HFFc6 (cell line): ENCODE results near the gene SLC52A3. TPM values are rescaled to one million over a fixed set of nuclear protein-coding genes. Genes with fewer than 3 reads are reported as not detected.

Source experiments
- DNase-seq: peaks from one replicate; pipeline ENCODE4 v3.0.0-alpha.2; 2018
- H3K27ac Mint-ChIP-seq: 2 replicates; pipeline ENCODE4 v1.8.0; 2020; ENCODE audit warnings: mild to moderate bottlenecking, mixed read lengths
- H3K27me3 Mint-ChIP-seq: 2 replicates; pipeline ENCODE4 v1.8.0; 2021; ENCODE audit warnings: mild to moderate bottlenecking, moderate library complexity, mixed read lengths; ENCODE audit not compliant: insufficient read depth
- H3K36me3 Mint-ChIP-seq: 2 replicates; pipeline ENCODE4 v1.8.0; 2021; ENCODE audit warnings: low read depth, mixed read lengths
- H3K4me1 Mint-ChIP-seq: 2 replicates; pipeline ENCODE4 v1.8.0; 2020; ENCODE audit warnings: low read depth, mixed read lengths
- H3K4me3 Mint-ChIP-seq: 2 replicates; pipeline ENCODE4 v1.8.0; 2020; ENCODE audit warnings: mild to moderate bottlenecking, moderate library complexity, mixed read lengths
- H3K9me3 Mint-ChIP-seq: 2 replicates; pipeline ENCODE4 v1.8.0; 2020; ENCODE audit warnings: mild to moderate bottlenecking, mixed read lengths
- CTCF ChIP-seq: fragments of 200-600 bp; sonication (generic); IDR thresholded peaks from 2 replicates; pipeline ENCODE4 v1.5.0; 2021; ENCODE audit warnings: antibody characterized with exemption, mild to moderate bottlenecking
- total RNA-seq, 6 experiments: library from RNA; stranded (reverse); fragmentation: NEBNext Ultra II Directional; extraction: Animal tissue kit (Norgen Biotek cat#: 25700); gene quantifications; 2 replicates in 1 of 6; 3 replicates in 5 of 6; pipeline ENCODE4 v1.2.3, GENCODE V29; 2021

SLC52A3 gene
- total RNA-seq, 6 experiments from 2014 or later, result 0.05 to 0.07 TPM; not detected in 4

- no peaks in the 10 kb centered on the region for H3K36me3 Mint-ChIP-seq
- no peak for TF ChIP-seq CTCF
- H3K4me3 Mint-ChIP-seq, result no peak overlapping the region
- no peaks in the 10 kb centered on the region for H3K9me3 Mint-ChIP-seq
- peaks cover 65% of the 10 kb centered on the region for H3K27me3 Mint-ChIP-seq
- H3K4me1 Mint-ChIP-seq, result no peaks in the 10 kb centered on the region
- H3K27ac Mint-ChIP-seq, result no peak overlapping the region
- DNase-seq, result no peak
Measured at GRCh38 chr20:754904-755303, 13.4 kb downstream of the SLC52A3 start.

- Mint-ChIP-seq H3K27ac (no peak overlapping the region), H3K4me1 (no peaks in the 10 kb centered on the region), H3K9me3 (no peaks in the 10 kb centered on the region), H3K27me3 (peaks cover 65% of the 10 kb centered on the region), H3K36me3 (no peaks in the 10 kb centered on the region), H3K4me3 (no peak overlapping the region)
- TF ChIP-seq CTCF, result no peak
- no peak for DNase-seq
Measured at GRCh38 chr20:753897-754635, 14.2 kb downstream of the SLC52A3 start.

- H3K9me3 Mint-ChIP-seq, result no peaks in the 10 kb centered on the region
- no peak overlapping the region for H3K27ac Mint-ChIP-seq
- no peaks in the 10 kb centered on the region for H3K4me1 Mint-ChIP-seq
- no peak overlapping the region for H3K4me3 Mint-ChIP-seq
- no peak for DNase-seq
- H3K27me3 Mint-ChIP-seq, result peaks cover 56% of the 10 kb centered on the region
- TF ChIP-seq CTCF, result no peak
- H3K36me3 Mint-ChIP-seq, result no peaks in the 10 kb centered on the region
Measured at GRCh38 chr20:753136-753535, 15.2 kb downstream of the SLC52A3 start.

- H3K27me3 Mint-ChIP-seq, result peaks cover 53% of the 10 kb centered on the region
- H3K4me1 Mint-ChIP-seq, result no peaks in the 10 kb centered on the region
- H3K36me3 Mint-ChIP-seq, result no peaks in the 10 kb centered on the region
- no peak overlapping the region for H3K27ac Mint-ChIP-seq
- H3K4me3 Mint-ChIP-seq, result no peak overlapping the region
- DNase-seq, result no peak
- TF ChIP-seq CTCF, result no peak
- H3K9me3 Mint-ChIP-seq, result no peaks in the 10 kb centered on the region
Measured at GRCh38 chr20:752291-752690, 16.0 kb downstream of the SLC52A3 start.

- TF ChIP-seq CTCF, result no peak
- no peak overlapping the region for H3K27ac Mint-ChIP-seq
- H3K27me3 Mint-ChIP-seq, result peaks cover 49% of the 10 kb centered on the region
- H3K36me3 Mint-ChIP-seq, result no peaks in the 10 kb centered on the region
- no peak for DNase-seq
- H3K4me1 Mint-ChIP-seq, result no peaks in the 10 kb centered on the region
- H3K4me3 Mint-ChIP-seq, result no peak overlapping the region
- no peaks in the 10 kb centered on the region for H3K9me3 Mint-ChIP-seq
Measured at GRCh38 chr20:751761-752160, 16.5 kb downstream of the SLC52A3 start.
